ENCODE data around the gene INHBA.

GRCh38 chr7:41706228-41706930 lies 3.5 kb upstream of the INHBA start:
- TF ChIP-seq, protein P1, sequence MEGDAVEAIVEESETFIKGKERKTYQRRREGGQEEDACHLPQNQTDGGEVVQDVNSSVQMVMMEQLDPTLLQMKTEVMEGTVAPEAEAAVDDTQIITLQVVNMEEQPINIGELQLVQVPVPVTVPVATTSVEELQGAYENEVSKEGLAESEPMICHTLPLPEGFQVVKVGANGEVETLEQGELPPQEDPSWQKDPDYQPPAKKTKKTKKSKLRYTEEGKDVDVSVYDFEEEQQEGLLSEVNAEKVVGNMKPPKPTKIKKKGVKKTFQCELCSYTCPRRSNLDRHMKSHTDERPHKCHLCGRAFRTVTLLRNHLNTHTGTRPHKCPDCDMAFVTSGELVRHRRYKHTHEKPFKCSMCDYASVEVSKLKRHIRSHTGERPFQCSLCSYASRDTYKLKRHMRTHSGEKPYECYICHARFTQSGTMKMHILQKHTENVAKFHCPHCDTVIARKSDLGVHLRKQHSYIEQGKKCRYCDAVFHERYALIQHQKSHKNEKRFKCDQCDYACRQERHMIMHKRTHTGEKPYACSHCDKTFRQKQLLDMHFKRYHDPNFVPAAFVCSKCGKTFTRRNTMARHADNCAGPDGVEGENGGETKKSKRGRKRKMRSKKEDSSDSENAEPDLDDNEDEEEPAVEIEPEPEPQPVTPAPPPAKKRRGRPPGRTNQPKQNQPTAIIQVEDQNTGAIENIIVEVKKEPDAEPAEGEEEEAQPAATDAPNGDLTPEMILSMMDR (IDR thresholded peaks at IDR 0.05): no peak
- no peak for TF ChIP-seq POLR2A (IDR thresholded peaks at IDR 0.05)
- TF ChIP-seq EP300 (IDR thresholded peaks at IDR 0.05): no peak

Measured in tibial nerve (tissue), 4 donors.